ENCODE data around the gene MYL4. TPM values are rescaled to one million over a fixed set of nuclear protein-coding genes. Genes with fewer than 3 reads are reported as not detected.

The MYL4 gene
- total and polyA plus RNA-seq, 12 donors, result 0.36 to 4.9 (median 0.98) TPM; not detected in 6

- DNase-seq, result peak; percentile 62 to 75 (median 73)
- no peaks in the 10 kb centered on the region for H3K36me3 ChIP-seq (replicated peaks in 1 of 2)
- intact Hi-C loops (cut with DNase I), result no loop called here
- H3K4me3 ChIP-seq, result peak within 1 kb of the TSS in 2 of 4 donors; percentile 62 to 76
- 1% methylated on average over 32 to 112 of the region's 112 CpGs for WGBS, 4 donors
- H3K9me3 ChIP-seq (replicated peaks in 1 of 3), result no peaks in the 10 kb centered on the region
- peak within 1 kb of the TSS in 1 of 5 donors; percentile 47 for H3K27ac ChIP-seq
- peak in 3 of 6 experiments; percentile 43 to 51 (median 45) for TF ChIP-seq CTCF (IDR thresholded peaks at IDR 0.05)
- no peak for TF ChIP-seq POLR2A (IDR thresholded peaks at IDR 0.05)
- peaks cover 11 to 12% of the 10 kb centered on the region in 2 donors for H3K4me1 ChIP-seq (replicated peaks in 1 of 2)
- peaks cover 8% of the 10 kb centered on the region for H3K27me3 ChIP-seq
These were observed 44.6 kb downstream of the MYL4 start, which contains the start of gene ITGB3 for GRCh38 chr17:47253541-47254402. Gene ITGB3, plus strand, starts transcription at chr17:47253827. Its CDS starts 35 bp downstream, at chr17:47253862.

- WGBS, 4 donors, result 13 to 21% (median 16%) methylated on average over 11 to 15 of the region's 15 CpGs
- Histone ChIP-seq H3K27me3 (peaks cover 8% of the 10 kb centered on the region), H3K9me3 (replicated peaks in 1 of 3) (no peaks in the 10 kb centered on the region), H3K36me3 (replicated peaks in 1 of 2) (no peaks in the 10 kb centered on the region), H3K4me1 (replicated peaks in 1 of 2) (peaks cover 11 to 12% of the 10 kb centered on the region in 2 donors), H3K27ac (no peak overlapping the region), H3K4me3 (peak overlapping the region in 2 of 4 donors; percentile 62 to 76)
- no peak for DNase-seq
- TF ChIP-seq CTCF (IDR thresholded peaks at IDR 0.05) (no peak), POLR2A (IDR thresholded peaks at IDR 0.05) (no peak)
- intact Hi-C loops (cut with DNase I), result no loop called here
These were observed 45.3 kb downstream of the MYL4 start for GRCh38 chr17:47254403-47254943.

- peaks cover 11 to 12% of the 10 kb centered on the region in 2 donors for H3K4me1 ChIP-seq (replicated peaks in 1 of 2)
- TF ChIP-seq POLR2A (IDR thresholded peaks at IDR 0.05) (no peak), CTCF (IDR thresholded peaks at IDR 0.05) (no peak)
- peaks cover 8% of the 10 kb centered on the region for H3K27me3 ChIP-seq
- no peaks in the 10 kb centered on the region for H3K36me3 ChIP-seq (replicated peaks in 1 of 2)
- DNase-seq, result no peak
- intact Hi-C loops (cut with DNase I), result no loop called here
- H3K4me3 ChIP-seq, result no peak overlapping the region
- no peaks in the 10 kb centered on the region for H3K9me3 ChIP-seq (replicated peaks in 1 of 3)
- H3K27ac ChIP-seq, result no peak overlapping the region
- 32 to 45% (median 36%) methylated on average over 8 to 9 of the region's 9 CpGs for WGBS, 4 donors
These were observed 48.6 kb downstream of the MYL4 start for GRCh38 chr17:47257651-47258339.

- no peak for DNase-seq
- TF ChIP-seq CTCF (IDR thresholded peaks at IDR 0.05) (no peak), POLR2A (IDR thresholded peaks at IDR 0.05) (no peak)
- WGBS, 4 donors, result 70 to 79% (median 77%) methylated on average over 7 of the region's 7 CpGs
- intact Hi-C loops (cut with DNase I), result no loop called here
- H3K27ac ChIP-seq, result no peak overlapping the region
- peaks cover 4 to 10% of the 10 kb centered on the region in 2 donors for H3K4me1 ChIP-seq (replicated peaks in 1 of 2)
- no peak overlapping the region for H3K4me3 ChIP-seq
- no peaks in the 10 kb centered on the region for H3K27me3 ChIP-seq
- no peaks in the 10 kb centered on the region for H3K9me3 ChIP-seq (replicated peaks in 1 of 3)
- no peaks in the 10 kb centered on the region for H3K36me3 ChIP-seq (replicated peaks in 1 of 2)
These were observed 53.4 kb downstream of the MYL4 start for GRCh38 chr17:47262586-47262985.
